GM21447 (cell line): Measurements from ENCODE around the gene GNG7.
"Not testable (repeated sequence)": the region's sequence is repeated elsewhere in the genome, so short reads cannot be mapped to it uniquely, and the experiment has no call there.

Experiments used
- ATAC-seq: cut with Tn5 transposase; IDR thresholded peaks from one replicate; pipeline ENCODE4 v1.9.1; 2021; ENCODE audit not compliant: unreplicated experiment

The GNG7 gene

GRCh38 chr19:2678044-2678671 lies 24.3 kb downstream of the GNG7 start:
- no peak for ATAC-seq

GRCh38 chr19:2676823-2677222 lies 25.7 kb downstream of the GNG7 start:
- no peak for ATAC-seq

- no peak for ATAC-seq
Measured at GRCh38 chr19:2675892-2676291, 26.6 kb downstream of the GNG7 start.

GRCh38 chr19:2670217-2670616 lies 32.3 kb downstream of the GNG7 start:
- ATAC-seq = no peak

- ATAC-seq = no peak
Measured at GRCh38 chr19:2668175-2668763, 34.2 kb downstream of the GNG7 start.

- ATAC-seq = not testable (repeated sequence)
Measured at GRCh38 chr19:2667349-2667748, 35.1 kb downstream of the GNG7 start.

GRCh38 chr19:2666344-2666994 lies 36.0 kb downstream of the GNG7 start:
- no peak for ATAC-seq

- no peak for ATAC-seq
Measured at GRCh38 chr19:2665103-2665502, 37.4 kb downstream of the GNG7 start.

GRCh38 chr19:2663920-2664571 lies 38.4 kb downstream of the GNG7 start:
- peak; percentile 76 for ATAC-seq

GRCh38 chr19:2661615-2662014 lies 40.9 kb downstream of the GNG7 start:
- ATAC-seq = no peak

- no peak for ATAC-seq
Measured at GRCh38 chr19:2659856-2660432, 42.5 kb downstream of the GNG7 start.

GRCh38 chr19:2656533-2656932 lies 46.0 kb downstream of the GNG7 start:
- no peak for ATAC-seq

- no peak for ATAC-seq
Measured at GRCh38 chr19:2653710-2654707, 48.5 kb downstream of the GNG7 start.

- no peak for ATAC-seq
Measured at GRCh38 chr19:2653218-2653617, 49.3 kb downstream of the GNG7 start.

- ATAC-seq = no peak
Measured at GRCh38 chr19:2652504-2653099, 49.9 kb downstream of the GNG7 start.

GRCh38 chr19:2651002-2651733 lies 51.3 kb downstream of the GNG7 start:
- not testable (repeated sequence) for ATAC-seq

- ATAC-seq = no peak
Measured at GRCh38 chr19:2650515-2650914, 52.0 kb downstream of the GNG7 start.

GRCh38 chr19:2648528-2648937 lies 54.0 kb downstream of the GNG7 start:
- ATAC-seq = no peak

- ATAC-seq = no peak
Measured at GRCh38 chr19:2648099-2648498, 54.4 kb downstream of the GNG7 start.
